Stomach smooth muscle (tissue), 2 donors: Measurements from ENCODE around the gene IL1RAPL2.
"Not testable (repeated sequence)": the region's sequence is repeated elsewhere in the genome, so short reads cannot be mapped to it uniquely, and the experiment has no call there.

ENCODE experiments used
- H3K27ac ChIP-seq: one replicate; pipeline ENCODE4 v1.7.0; 2013; ENCODE audit warnings: mild to moderate bottlenecking, low read length, inconsistent platforms
- H3K27me3 ChIP-seq, 2 donors: one replicate each; pipeline ENCODE4 v1.7.0; 2013; ENCODE audit warnings: low read length in 2 of 2; ENCODE audit not compliant: insufficient read depth in 2 of 2, control insufficient read depth in 1 of 2
- H3K36me3 ChIP-seq, 2 donors: one replicate each; pipeline ENCODE4 v1.7.0; 2013; ENCODE audit warnings: low read length in 2 of 2; ENCODE audit not compliant: control insufficient read depth in 2 of 2, insufficient read depth in 2 of 2
- H3K4me1 ChIP-seq: one replicate; pipeline ENCODE4 v1.7.0; 2013; ENCODE audit warnings: low read length; ENCODE audit not compliant: control insufficient read depth, insufficient read depth
- H3K4me3 ChIP-seq, 2 donors: one replicate each; pipeline ENCODE4 v1.7.0; 2013; ENCODE audit warnings: low read length in 2 of 2
- H3K9ac ChIP-seq, 2 donors: one replicate each; pipeline ENCODE4 v1.7.0; 2013; ENCODE audit warnings: low read length in 2 of 2, mild to moderate bottlenecking in 1 of 2
- H3K9me3 ChIP-seq, 2 donors: one replicate each; pipeline ENCODE4 v1.7.0; 2013; ENCODE audit warnings: low read length in 2 of 2; ENCODE audit not compliant: control insufficient read depth in 2 of 2
- donor health status: healthy.
- donor health status: Pancreatic carcinoma.

The IL1RAPL2 gene

DNA sequence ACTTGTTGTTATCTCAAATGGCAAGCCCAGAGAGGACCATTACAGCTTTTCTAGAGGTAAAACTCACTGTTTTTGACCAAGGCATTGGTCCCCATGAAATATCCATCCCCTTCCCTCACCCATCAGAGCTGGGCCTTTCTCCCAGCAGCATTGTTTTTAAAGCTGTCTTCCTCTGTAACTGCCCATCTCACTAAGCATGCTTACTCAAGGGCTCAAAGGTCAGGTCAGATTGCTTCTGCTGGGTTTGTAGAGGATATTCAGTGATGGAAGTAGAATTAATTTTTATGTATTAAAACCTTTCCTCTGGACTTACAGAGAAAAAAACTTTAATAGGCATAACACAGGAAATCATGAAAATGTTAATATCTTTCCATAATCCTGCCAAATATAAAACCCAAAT lies 643.4 kb downstream of the IL1RAPL2 start:
- Histone ChIP-seq H3K27ac (no peak overlapping the region), H3K4me1 (no peaks in the 10 kb centered on the region), H3K9me3 (no peaks in the 10 kb centered on the region), H3K4me3 (no peak overlapping the region), H3K9ac (no peak overlapping the region), H3K36me3 (no peaks in the 10 kb centered on the region), H3K27me3 (peaks cover 0 to 17% of the 10 kb centered on the region in 2 donors)

DNA sequence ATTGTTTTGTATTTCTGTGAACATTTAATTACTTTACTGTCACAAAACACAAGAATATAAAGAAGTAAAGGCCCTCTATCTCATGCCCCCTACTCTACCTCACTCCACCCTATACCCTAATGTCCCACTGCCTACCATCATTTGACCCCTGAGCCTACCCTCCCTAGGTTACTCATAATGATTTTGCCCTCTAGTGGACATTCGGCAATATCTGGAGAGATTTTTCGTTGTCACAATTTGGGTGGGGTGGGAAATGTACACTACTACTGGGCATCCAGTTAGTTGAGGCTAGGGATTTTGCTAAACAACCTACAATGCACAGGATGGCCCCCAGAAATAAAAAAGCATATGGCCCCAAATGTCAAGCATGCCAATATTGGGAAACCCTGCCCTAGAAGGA lies 644.3 kb downstream of the IL1RAPL2 start:
- Histone ChIP-seq H3K9ac (no peak overlapping the region), H3K27ac (no peak overlapping the region), H3K4me3 (no peak overlapping the region), H3K9me3 (no peaks in the 10 kb centered on the region), H3K36me3 (no peaks in the 10 kb centered on the region), H3K4me1 (no peaks in the 10 kb centered on the region), H3K27me3 (peaks cover 0 to 14% of the 10 kb centered on the region in 2 donors)

DNA sequence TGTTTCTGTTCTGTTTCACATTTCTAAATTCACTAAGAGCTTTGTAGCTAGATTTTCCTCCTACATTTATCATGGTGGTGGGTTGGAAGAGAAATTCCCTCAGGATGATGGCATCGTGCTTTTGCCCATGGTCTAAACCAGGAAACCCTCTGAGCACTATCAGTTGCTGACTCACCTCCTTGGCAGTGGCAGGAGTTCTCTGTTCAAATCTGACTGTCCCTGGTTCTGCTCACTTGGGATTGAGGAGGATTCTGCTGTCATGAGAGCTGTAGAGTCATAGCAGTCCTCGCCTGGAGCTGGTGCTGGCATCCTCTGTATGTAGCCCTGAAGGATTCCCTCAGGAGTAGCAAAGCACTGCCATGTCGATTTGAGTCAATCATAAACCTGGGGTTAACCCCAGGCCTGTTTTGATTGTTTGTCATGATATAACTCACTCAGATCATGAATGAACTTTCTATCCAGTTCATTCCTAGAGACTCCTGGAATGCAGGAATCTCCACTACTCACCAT lies 645.1 kb downstream of the IL1RAPL2 start:
- Histone ChIP-seq H3K9me3 (no peaks in the 10 kb centered on the region), H3K9ac (no peak overlapping the region), H3K27ac (no peak overlapping the region), H3K36me3 (no peaks in the 10 kb centered on the region), H3K4me3 (no peak overlapping the region), H3K27me3 (peaks cover 0 to 14% of the 10 kb centered on the region in 2 donors), H3K4me1 (no peaks in the 10 kb centered on the region)

DNA sequence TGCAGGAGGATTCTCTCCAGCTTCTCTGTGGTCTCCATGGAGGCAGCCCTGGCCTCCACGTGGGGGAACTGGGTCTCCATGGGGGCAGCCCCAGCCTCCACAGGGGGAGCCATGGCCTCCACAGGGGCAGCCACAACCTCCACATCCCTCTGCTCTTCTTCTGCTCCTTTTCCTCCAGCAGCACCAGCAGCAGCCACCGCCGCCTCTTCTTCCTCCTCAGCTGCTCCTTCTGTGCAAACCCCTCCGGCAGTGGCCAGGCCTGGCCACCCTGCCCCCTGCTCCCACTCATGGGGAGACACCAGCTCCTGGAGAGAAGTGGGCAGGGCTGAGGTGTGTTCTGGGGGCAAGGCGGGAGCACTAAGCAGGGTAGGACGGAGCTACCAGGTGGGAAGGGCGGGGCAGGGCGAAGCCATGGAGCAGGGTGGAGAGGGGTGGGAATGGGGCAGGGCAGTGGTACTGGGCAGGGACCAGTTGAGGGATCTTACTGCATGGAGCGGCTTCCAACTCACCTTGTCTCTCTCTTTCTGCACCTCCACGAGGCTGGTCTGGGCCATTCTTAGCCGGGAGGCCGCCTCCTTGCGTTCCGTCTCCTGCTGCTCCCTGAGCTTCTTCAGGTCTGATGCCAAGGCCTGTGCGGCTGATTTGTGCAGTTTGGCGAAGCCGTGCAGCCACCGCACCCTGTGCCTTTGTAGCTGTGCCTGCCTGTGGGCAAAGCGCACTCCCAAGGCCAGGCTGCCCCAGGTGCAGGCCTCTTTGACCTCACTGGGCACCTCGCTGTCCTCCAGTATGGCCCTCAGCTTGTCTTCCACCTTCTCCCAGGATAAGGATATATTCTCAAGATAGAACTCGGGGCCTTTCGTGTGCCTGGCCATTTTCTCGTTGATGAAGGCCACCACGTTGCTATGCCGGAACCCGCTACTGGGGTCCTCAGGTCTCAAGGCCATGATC lies 653.7 kb downstream of the IL1RAPL2 start:
- H3K4me3 ChIP-seq, result no peak overlapping the region
- no peaks in the 10 kb centered on the region for H3K27me3 ChIP-seq
- H3K4me1 ChIP-seq, result no peaks in the 10 kb centered on the region
- H3K9me3 ChIP-seq, result no peaks in the 10 kb centered on the region
- H3K36me3 ChIP-seq, result no peaks in the 10 kb centered on the region
- H3K27ac ChIP-seq, result no peak overlapping the region
- no peak overlapping the region for H3K9ac ChIP-seq

DNA sequence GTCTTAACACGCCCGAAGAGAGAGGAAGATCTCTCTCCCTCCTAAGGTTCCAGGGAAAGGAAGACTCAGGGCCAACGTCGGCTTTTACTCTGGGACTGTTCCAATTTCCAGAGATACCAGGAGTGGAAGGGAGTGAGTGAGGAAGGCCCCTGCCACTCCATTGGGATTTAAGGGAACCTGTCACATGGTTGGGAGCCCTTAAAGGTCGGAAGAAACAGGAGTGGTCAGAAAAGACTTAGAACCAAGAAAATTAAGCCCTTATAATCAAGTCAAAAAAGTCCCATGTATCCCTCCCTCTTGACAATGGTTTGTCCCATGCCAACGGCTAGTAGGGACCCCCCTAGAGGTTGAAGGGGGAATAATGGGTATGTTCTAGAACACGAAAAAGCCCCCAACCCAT lies 654.6 kb downstream of the IL1RAPL2 start, which contains the start of gene TEX13A:
TEX13A (minus strand) TSS at position 59 of the 400 bp plus-strand sequence. CDS start 297 bp downstream, outside the sequence.
- no peaks in the 10 kb centered on the region for H3K36me3 ChIP-seq
- no peak within 1 kb of the TSS for H3K4me3 ChIP-seq
- no peaks in the 10 kb centered on the region for H3K9me3 ChIP-seq
- H3K4me1 ChIP-seq, result no peaks in the 10 kb centered on the region
- no peak within 1 kb of the TSS for H3K9ac ChIP-seq
- H3K27ac ChIP-seq, result no peak within 1 kb of the TSS
- no peaks in the 10 kb centered on the region for H3K27me3 ChIP-seq

DNA sequence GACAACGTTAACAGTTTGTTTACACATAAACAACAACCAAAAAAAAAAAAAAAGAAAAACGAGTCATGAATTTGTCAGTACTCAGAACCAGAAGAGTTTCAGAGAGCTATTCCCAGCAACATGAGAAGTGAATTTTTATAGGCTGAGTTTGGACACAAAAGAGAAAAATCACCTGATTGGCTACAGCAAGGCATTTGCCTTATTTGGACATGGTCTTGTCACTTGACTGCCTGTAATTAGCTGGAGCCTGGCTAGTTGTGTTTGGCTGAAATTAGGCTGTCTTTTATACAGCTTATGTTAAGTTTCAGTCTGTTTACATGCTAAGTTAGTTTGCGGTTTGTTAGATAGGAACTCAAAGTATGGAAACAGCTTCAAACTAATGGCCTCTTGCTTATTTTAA lies 655.4 kb downstream of the IL1RAPL2 start:
- H3K4me1 ChIP-seq, result no peaks in the 10 kb centered on the region
- H3K9me3 ChIP-seq, result no peaks in the 10 kb centered on the region
- no peaks in the 10 kb centered on the region for H3K36me3 ChIP-seq
- H3K9ac ChIP-seq, result no peak overlapping the region
- H3K27me3 ChIP-seq, result no peaks in the 10 kb centered on the region
- H3K4me3 ChIP-seq, result no peak overlapping the region
- H3K27ac ChIP-seq, result no peak overlapping the region

DNA sequence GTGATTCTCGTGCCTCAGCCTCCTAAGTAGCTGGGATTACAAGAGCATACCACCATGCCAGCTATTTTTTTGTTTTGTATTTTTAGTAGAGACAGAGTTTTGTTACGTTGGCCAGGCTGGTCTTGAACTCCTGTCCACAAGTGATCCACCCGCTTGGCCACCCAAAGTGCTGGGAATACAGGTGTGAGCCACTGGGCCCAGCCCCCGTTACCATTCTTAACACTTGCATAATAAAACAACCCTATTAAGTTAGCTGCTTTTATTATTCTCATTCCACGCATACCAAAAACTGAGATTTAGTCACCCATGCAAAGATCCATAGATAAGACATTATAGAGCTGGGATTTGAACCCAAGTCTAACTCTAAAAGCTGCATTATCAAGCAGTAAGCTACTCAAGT lies 660.5 kb downstream of the IL1RAPL2 start:
- H3K9me3 ChIP-seq, result no peaks in the 10 kb centered on the region
- no peak overlapping the region for H3K4me3 ChIP-seq
- no peak overlapping the region for H3K9ac ChIP-seq
- H3K27me3 ChIP-seq, result no peaks in the 10 kb centered on the region
- no peaks in the 10 kb centered on the region for H3K4me1 ChIP-seq
- no peaks in the 10 kb centered on the region for H3K36me3 ChIP-seq
- no peak overlapping the region for H3K27ac ChIP-seq

DNA sequence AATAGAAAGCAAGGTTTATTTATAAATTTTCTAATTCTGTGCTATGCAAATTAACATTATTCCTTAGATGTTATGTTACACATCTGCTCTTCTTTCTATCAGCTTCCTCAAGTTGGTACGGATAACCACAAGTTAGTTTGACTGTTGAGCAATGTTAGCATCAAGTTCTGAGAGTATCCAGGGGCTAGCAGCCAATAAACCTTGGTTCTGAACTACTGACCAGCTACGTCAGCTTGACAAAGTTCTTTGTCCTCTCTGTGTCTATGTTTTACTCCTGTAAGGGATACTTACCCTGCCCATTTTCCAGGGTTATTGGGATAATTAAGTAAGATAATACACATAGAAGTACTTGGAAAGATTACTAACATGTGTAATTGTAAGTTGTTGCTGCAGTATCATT lies 662.6 kb downstream of the IL1RAPL2 start:
- no peaks in the 10 kb centered on the region for H3K4me1 ChIP-seq
- H3K27ac ChIP-seq, result no peak overlapping the region
- no peaks in the 10 kb centered on the region for H3K27me3 ChIP-seq
- H3K9me3 ChIP-seq, result no peaks in the 10 kb centered on the region
- H3K4me3 ChIP-seq, result no peak overlapping the region
- H3K9ac ChIP-seq, result no peak overlapping the region
- H3K36me3 ChIP-seq, result no peaks in the 10 kb centered on the region

DNA sequence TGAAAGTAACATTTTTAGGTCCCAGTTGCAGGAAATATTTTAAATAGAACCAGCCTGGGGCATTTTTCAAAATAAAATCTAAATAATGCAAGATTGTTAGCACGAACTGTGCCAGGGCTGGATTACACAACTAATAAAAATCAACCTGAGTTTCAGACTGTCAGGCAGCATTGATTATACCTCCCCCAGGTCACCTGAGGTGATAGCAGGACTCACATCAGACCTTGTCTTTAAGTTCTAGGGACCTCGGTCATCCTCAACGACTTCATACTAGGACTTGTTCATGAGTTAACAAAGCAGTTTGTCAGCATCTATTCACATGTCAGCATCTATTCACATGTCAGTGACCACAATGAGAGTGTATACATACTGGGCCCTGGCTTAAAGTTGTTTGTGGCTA lies 663.1 kb downstream of the IL1RAPL2 start:
- no peak overlapping the region for H3K9ac ChIP-seq
- H3K36me3 ChIP-seq, result no peaks in the 10 kb centered on the region
- no peaks in the 10 kb centered on the region for H3K27me3 ChIP-seq
- no peaks in the 10 kb centered on the region for H3K9me3 ChIP-seq
- no peak overlapping the region for H3K4me3 ChIP-seq
- no peaks in the 10 kb centered on the region for H3K4me1 ChIP-seq
- H3K27ac ChIP-seq, result no peak overlapping the region

DNA sequence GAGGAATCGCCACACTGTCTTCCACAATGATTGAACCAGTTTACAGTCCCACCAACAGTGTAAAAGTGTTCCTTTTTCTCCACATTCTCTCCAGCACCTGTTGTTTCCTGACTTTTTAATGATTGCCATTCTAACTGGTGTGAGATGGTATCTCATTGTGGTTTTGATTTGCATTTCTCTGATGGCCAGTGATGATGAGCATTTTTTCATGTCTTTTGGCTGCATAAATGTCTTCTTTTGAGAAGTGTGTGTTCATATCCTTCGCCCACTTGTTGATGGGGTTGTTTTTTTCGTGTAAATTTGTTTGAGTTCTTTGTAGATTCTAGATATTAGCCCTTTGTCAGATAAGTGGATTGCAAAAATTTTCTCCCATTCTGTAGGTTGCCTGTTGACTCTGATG lies 671.4 kb downstream of the IL1RAPL2 start:
- H3K27me3 ChIP-seq, H3K27ac ChIP-seq, H3K36me3 ChIP-seq: not testable (repeated sequence)

DNA sequence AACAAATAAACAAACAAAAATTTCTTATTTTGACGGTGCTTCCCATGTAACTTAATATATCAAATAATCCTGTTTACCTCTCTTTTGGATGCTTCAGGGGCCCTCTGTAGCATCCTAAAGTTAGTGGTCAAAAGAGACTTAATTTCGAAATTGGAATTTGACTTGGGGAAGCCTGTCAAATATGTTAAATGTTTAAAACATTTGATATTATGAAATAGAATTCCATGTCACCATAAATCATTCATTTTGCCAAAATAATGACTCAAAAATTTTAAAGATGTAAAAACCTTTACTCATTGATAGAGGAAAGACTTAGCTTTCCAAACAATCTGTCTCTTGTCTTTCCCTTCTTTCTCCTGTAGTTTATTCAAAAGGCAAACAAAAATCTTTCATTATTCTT lies 675.1 kb downstream of the IL1RAPL2 start:
- H3K4me1 ChIP-seq, result no peaks in the 10 kb centered on the region
- H3K9me3 ChIP-seq, result no peaks in the 10 kb centered on the region
- no peak overlapping the region for H3K9ac ChIP-seq
- H3K27ac ChIP-seq, result no peak overlapping the region
- H3K27me3 ChIP-seq, result no peaks in the 10 kb centered on the region
- no peaks in the 10 kb centered on the region for H3K36me3 ChIP-seq
- H3K4me3 ChIP-seq, result no peak overlapping the region

More for the DNA sequence above, 671.4 kb downstream of the IL1RAPL2 start:
- not testable (repeated sequence) for H3K4me1 ChIP-seq, H3K4me3 ChIP-seq, H3K9me3 ChIP-seq, H3K9ac ChIP-seq
